CD14-positive monocyte (primary cell): ENCODE results near the gene EDARADD. TPM values are rescaled to one million over a fixed set of nuclear protein-coding genes. Genes with fewer than 3 reads are reported as not detected.
A peak's percentile ranks its signal among the peaks of the same experiment; 100 is the strongest.

Source experiments
- DNase-seq, 3 donors: peaks; one replicate each; pipeline ENCODE4 v3.0.0-alpha.2; 2011 to 2022
- H2AFZ ChIP-seq: 2 replicates; pipeline ENCODE4 v1.6.0; 2012; ENCODE audit warnings: mild to moderate bottlenecking, low read depth, low read length, inconsistent platforms; ENCODE audit not compliant: insufficient read depth, poor library complexity, severe bottlenecking
- H3K27ac ChIP-seq, 2 donors: 1 replicate in 1 of 2; 2 replicates in 1 of 2; pipeline ENCODE4 v1.5.1; 2012 to 2013; ENCODE audit warnings: low read length in 2 of 2, control low read depth in 1 of 2, inconsistent platforms in 1 of 2, low read depth in 1 of 2, mild to moderate bottlenecking in 1 of 2
- H3K27me3 ChIP-seq, 2 donors: one replicate each; pipeline versions ENCODE4 v1.6.0 to v1.6.1; 2011 to 2013; ENCODE audit warnings: low read length in 2 of 2; ENCODE audit not compliant: control insufficient read depth in 2 of 2, insufficient read depth in 2 of 2
- H3K36me3 ChIP-seq, 2 donors: replicated peaks in 1 of 2; 1 replicate in 1 of 2; 2 replicates in 1 of 2; pipeline versions ENCODE4 v1.5.1 to v1.6.1; 2012 to 2013; ENCODE audit warnings: low read length in 2 of 2, control low read depth in 1 of 2, inconsistent platforms in 1 of 2, mild to moderate bottlenecking in 1 of 2; ENCODE audit not compliant: insufficient read depth in 2 of 2, control insufficient read depth in 1 of 2
- H3K4me1 ChIP-seq, 2 donors: 1 replicate in 1 of 2; 2 replicates in 1 of 2; pipeline versions ENCODE4 v1.5.1 to v1.6.1; 2012 to 2013; ENCODE audit warnings: low read length in 2 of 2, control low read depth in 1 of 2, inconsistent platforms in 1 of 2, mild to moderate bottlenecking in 1 of 2, moderate library complexity in 1 of 2; ENCODE audit not compliant: insufficient read depth in 2 of 2, control insufficient read depth in 1 of 2
- H3K4me2 ChIP-seq: replicated peaks from 2 replicates; pipeline ENCODE3; 2012; ENCODE audit warnings: low read length, moderate library complexity, mild to moderate bottlenecking; ENCODE audit not compliant: poor library complexity, severe bottlenecking; ENCODE audit errors: extremely low read depth
- H3K4me3 ChIP-seq, 3 experiments: fragments of 200-600 bp in 1 of 3; sonication (generic) in 1 of 3; replicated peaks in 1 of 3; 1 replicate in 2 of 3; 2 replicates in 1 of 3; pipeline ENCODE4 v1.5.1; 2011 to 2013; ENCODE audit warnings: low read length in 3 of 3, mild to moderate bottlenecking in 3 of 3, control low read depth in 2 of 3, low read depth in 2 of 3, inconsistent platforms in 1 of 3, moderate library complexity in 1 of 3
- H3K79me2 ChIP-seq: 2 replicates; pipeline ENCODE4 v1.6.0; 2012; ENCODE audit warnings: mild to moderate bottlenecking, control low read depth, inconsistent platforms, low read length, moderate library complexity; ENCODE audit not compliant: insufficient read depth
- H3K9ac ChIP-seq: 2 replicates; pipeline ENCODE4 v1.6.0; 2017; ENCODE audit warnings: low read length, mild to moderate bottlenecking; ENCODE audit not compliant: insufficient read depth, poor library complexity, severe bottlenecking
- H3K9me3 ChIP-seq, 2 donors: replicated peaks in 1 of 2; 1 replicate in 1 of 2; 2 replicates in 1 of 2; pipeline versions ENCODE4 v1.5.1 to v1.6.1; 2012 to 2013; ENCODE audit warnings: low read length in 2 of 2, control low read depth in 1 of 2; ENCODE audit not compliant: control insufficient read depth in 1 of 2, insufficient read depth in 1 of 2
- H4K20me1 ChIP-seq: 2 replicates; pipeline ENCODE4 v1.6.0; 2012; ENCODE audit warnings: mild to moderate bottlenecking, low read length, control low read depth, moderate library complexity; ENCODE audit not compliant: insufficient read depth
- H3K27ac Mint-ChIP-seq, 7 donors: one replicate each; pipeline ENCODE4 v1.8.0; 2020; ENCODE audit warnings: mild to moderate bottlenecking in 7 of 7, mixed read lengths in 7 of 7, moderate library complexity in 6 of 7, inconsistent platforms in 2 of 7
- H3K27me3 Mint-ChIP-seq, 3 donors: one replicate each; pipeline ENCODE4 v1.8.0; 2021 to 2022; ENCODE audit warnings: low read depth in 3 of 3, mild to moderate bottlenecking in 3 of 3, mixed read lengths in 3 of 3, moderate library complexity in 3 of 3, inconsistent platforms in 1 of 3
- H3K36me3 Mint-ChIP-seq, 2 donors: one replicate each; pipeline ENCODE4 v1.8.0; 2020; ENCODE audit warnings: mixed read lengths in 2 of 2, inconsistent platforms in 1 of 2, mild to moderate bottlenecking in 1 of 2
- H3K4me1 Mint-ChIP-seq: one replicate; pipeline ENCODE4 v1.8.0; 2020; ENCODE audit warnings: mild to moderate bottlenecking, mixed read lengths
- H3K4me3 Mint-ChIP-seq, 2 donors: one replicate each; pipeline ENCODE4 v1.8.0; 2020; ENCODE audit warnings: mild to moderate bottlenecking in 2 of 2, mixed read lengths in 2 of 2, moderate library complexity in 1 of 2
- H3K9me3 Mint-ChIP-seq, 7 donors: one replicate each; pipeline ENCODE4 v1.8.0; 2020 to 2022; ENCODE audit warnings: mixed read lengths in 7 of 7, mild to moderate bottlenecking in 6 of 7, moderate library complexity in 6 of 7, inconsistent platforms in 2 of 7
- WGBS: methylation state at CpG from one replicate; pipeline ENCODE4 v1.1.5; 2013; ENCODE audit warnings: missing lambda C conversion rate; ENCODE audit not compliant: insufficient coverage; 5-methylcytosine and 5-hydroxymethylcytosine counted together
- intact Hi-C, 2 donors: fragments of 100-400 bp; cut with micrococcal nuclease; formaldehyde crosslinking; loops; one replicate each; pipeline versions ENCODE4 v1.15.0 to v1.15.1; 2023
- polyA plus RNA-seq, 3 donors: library from polyadenylated mRNA; depleted of rRNA in 1 of 3; unstranded in 2 of 3; stranded (reverse) in 1 of 3; fragments of 300-500 nt in 2 of 3; fragments of >200 nt in 1 of 3; fragmentation: Illumina TruSeq in 2 of 3; gene quantifications; 1 replicate in 2 of 3; 2 replicates in 1 of 3; pipeline ENCODE4 v1.2.3, GENCODE V29; 2012 to 2021
- TF ChIP-seq, protein P1 (sequence below): fragments of 200-600 bp; IDR thresholded peaks from one replicate; pipeline ENCODE4 v1.8.0; 2022; ENCODE audit warnings: antibody characterized with exemption, mild to moderate bottlenecking

Gene EDARADD
- polyA plus RNA-seq, 3 donors, result not detected

DNA sequence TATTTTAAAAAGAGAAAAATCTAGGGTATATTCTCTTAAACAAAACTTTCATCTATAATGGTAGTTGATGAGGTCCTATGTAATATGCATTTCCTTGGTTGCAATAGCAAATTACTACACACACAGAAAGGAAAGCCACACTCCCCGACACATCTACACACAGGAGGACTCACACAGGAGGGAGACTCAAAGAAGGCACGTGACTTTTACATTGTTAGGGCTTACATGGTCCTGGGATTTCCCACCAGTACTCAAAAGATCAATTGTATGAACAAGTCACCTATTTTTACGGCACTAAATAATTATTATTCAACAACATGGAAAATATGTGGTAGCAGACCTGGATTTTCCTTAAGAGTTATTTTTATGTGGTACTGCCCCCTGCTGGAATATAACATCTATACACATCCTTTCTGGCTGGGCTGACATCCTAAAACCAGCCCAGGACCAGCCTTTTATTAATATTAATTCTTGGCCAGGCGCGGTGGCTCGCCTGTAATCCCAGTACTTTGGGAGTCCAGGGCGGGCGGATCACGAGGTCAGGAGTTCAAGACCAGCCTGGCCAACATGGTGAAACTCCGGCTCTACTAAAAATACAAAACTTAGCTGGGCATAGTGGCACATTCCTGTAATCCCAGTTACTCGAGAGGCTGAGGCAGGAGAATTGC, 95.8 kb downstream of the EDARADD start:
- Histone ChIP-seq H2AFZ (no peak overlapping the region), H3K79me2 (no peaks in the 10 kb centered on the region), H3K4me2 (no peak overlapping the region), H3K9ac (no peak overlapping the region), H3K36me3 (no peaks in the 10 kb centered on the region), H3K4me3 (no peak overlapping the region), H3K9me3 (no peaks in the 10 kb centered on the region), H3K27me3 (no peaks in the 10 kb centered on the region), H4K20me1 (no peaks in the 10 kb centered on the region), H3K27ac (no peak overlapping the region), H3K4me1 (peaks cover 11 to 12% of the 10 kb centered on the region in 2 donors)
- Mint-ChIP-seq H3K4me3 (no peak overlapping the region), H3K36me3 (no peaks in the 10 kb centered on the region), H3K4me1 (peaks cover 14% of the 10 kb centered on the region), H3K27ac (no peak overlapping the region), H3K9me3 (no peaks in the 10 kb centered on the region), H3K27me3 (peaks cover 6 to 15% (median 11%) of the 10 kb centered on the region in 3 donors)
- DNase-seq, result peak; percentile 17 to 48 (median 39)
- intact Hi-C loops, result loop anchor here (2.0 to 5.0 kb wide), 2 partner anchors 381 to 383 kb away; no protein-coding TSS in a partner anchor
- TF ChIP-seq, protein P1, sequence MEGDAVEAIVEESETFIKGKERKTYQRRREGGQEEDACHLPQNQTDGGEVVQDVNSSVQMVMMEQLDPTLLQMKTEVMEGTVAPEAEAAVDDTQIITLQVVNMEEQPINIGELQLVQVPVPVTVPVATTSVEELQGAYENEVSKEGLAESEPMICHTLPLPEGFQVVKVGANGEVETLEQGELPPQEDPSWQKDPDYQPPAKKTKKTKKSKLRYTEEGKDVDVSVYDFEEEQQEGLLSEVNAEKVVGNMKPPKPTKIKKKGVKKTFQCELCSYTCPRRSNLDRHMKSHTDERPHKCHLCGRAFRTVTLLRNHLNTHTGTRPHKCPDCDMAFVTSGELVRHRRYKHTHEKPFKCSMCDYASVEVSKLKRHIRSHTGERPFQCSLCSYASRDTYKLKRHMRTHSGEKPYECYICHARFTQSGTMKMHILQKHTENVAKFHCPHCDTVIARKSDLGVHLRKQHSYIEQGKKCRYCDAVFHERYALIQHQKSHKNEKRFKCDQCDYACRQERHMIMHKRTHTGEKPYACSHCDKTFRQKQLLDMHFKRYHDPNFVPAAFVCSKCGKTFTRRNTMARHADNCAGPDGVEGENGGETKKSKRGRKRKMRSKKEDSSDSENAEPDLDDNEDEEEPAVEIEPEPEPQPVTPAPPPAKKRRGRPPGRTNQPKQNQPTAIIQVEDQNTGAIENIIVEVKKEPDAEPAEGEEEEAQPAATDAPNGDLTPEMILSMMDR, result peak; percentile 79
- 65% methylated on average over 8 of the region's 11 CpGs for WGBS

DNA sequence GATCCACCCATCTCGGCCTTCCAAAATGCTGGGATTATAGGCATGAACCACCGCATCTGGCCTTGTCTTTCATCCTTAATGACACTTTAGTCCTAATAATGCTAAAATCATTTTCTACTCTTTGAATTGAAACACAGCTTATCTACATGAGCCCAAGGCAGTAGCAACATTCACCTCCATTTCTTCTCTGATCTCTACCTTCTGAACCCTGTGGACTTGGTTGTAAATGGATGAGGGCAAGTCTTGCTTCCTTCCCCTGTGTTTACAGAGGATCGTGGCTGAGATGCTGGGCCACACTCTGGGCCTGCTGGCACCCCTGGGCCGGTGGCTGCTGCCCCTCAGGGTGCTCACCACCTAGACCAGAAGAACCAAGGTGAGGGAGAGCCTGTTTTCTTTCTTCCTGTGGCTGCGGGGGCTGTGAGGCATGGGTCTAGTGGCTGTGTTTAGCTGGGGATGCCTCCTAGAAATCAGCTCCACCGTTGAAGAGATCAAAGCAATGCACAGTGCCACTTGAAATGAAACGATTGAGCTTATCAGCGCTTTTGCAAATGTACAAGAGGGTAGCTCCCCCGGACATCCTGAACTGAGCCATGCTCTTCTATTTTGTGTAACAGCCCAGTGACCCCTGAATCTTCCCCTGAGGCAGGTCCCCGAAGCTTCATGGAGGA, 97.5 kb downstream of the EDARADD start:
- Histone ChIP-seq H3K4me3 (no peak overlapping the region), H3K27me3 (no peaks in the 10 kb centered on the region), H3K36me3 (no peaks in the 10 kb centered on the region), H2AFZ (peak overlapping the region; percentile 78), H3K9ac (no peak overlapping the region), H3K4me2 (peak overlapping the region; percentile 63), H4K20me1 (no peaks in the 10 kb centered on the region), H3K4me1 (peaks cover 11 to 12% of the 10 kb centered on the region in 2 donors), H3K27ac (no peak overlapping the region), H3K9me3 (no peaks in the 10 kb centered on the region), H3K79me2 (no peaks in the 10 kb centered on the region)
- H3K27me3 Mint-ChIP-seq, result peaks cover 8 to 15% (median 11%) of the 10 kb centered on the region in 3 donors
- H3K4me1 Mint-ChIP-seq, result peaks cover 16% of the 10 kb centered on the region
- TF ChIP-seq, protein P1, result no peak
- peak overlapping the region in 1 of 2 donors; percentile 99 for H3K4me3 Mint-ChIP-seq
- H3K9me3 Mint-ChIP-seq, result no peaks in the 10 kb centered on the region
- H3K27ac Mint-ChIP-seq, result peak overlapping the region in 1 of 7 donors; percentile 45
- intact Hi-C loops, result loop anchor here in 1 of 2 donors (2.0 kb wide), 1 partner anchor 383 kb away; no protein-coding TSS in a partner anchor
- no peak for DNase-seq
- WGBS, result 53% methylated on average over 8 of the region's 10 CpGs
- no peaks in the 10 kb centered on the region for H3K36me3 Mint-ChIP-seq
